Activated CD8-positive, alpha-beta T cell treated with anti-CD3 and anti-CD28 coated beads for 36 hours (primary cell): ENCODE measurements around the gene C1orf35. TPM values are rescaled to one million over a fixed set of nuclear protein-coding genes. Genes with fewer than 3 reads are reported as not detected.

Experiments
- ATAC-seq: fragments of 200-7000 bp; cut with Tn5 transposase; one replicate; pipeline ENCODE4 v1.10.0; 2021; ENCODE audit warnings: mild to moderate bottlenecking, moderate library complexity
- CTCF ChIA-PET: fragments of 350-600 bp; sonication (Branson Sonifier 250); formaldehyde crosslinking; loops from one replicate; lab custom pipeline; 2021; ENCODE audit warnings: antibody characterized with exemption; lab: Charles Lee
- POLR2A ChIA-PET: fragments of 350-600 bp; sonication (Branson Sonifier 250); formaldehyde crosslinking; loops from one replicate; lab custom pipeline; 2021; ENCODE audit warnings: antibody characterized with exemption; lab: Charles Lee
- DNase-seq: peaks from one replicate; pipeline ENCODE4 v3.0.0-alpha.2; 2020
- H3K27ac Mint-ChIP-seq: one replicate; pipeline ENCODE4 v1.8.0; 2021; ENCODE audit warnings: mild to moderate bottlenecking, mixed read lengths
- H3K27me3 Mint-ChIP-seq: one replicate; pipeline ENCODE4 v1.8.0; 2021; ENCODE audit warnings: mixed read lengths
- H3K36me3 Mint-ChIP-seq: one replicate; pipeline ENCODE4 v1.8.0; 2021; ENCODE audit warnings: low read depth, mixed read lengths
- H3K4me1 Mint-ChIP-seq: one replicate; pipeline ENCODE4 v1.8.0; 2021; ENCODE audit warnings: low read depth, mixed read lengths
- H3K4me3 Mint-ChIP-seq: one replicate; pipeline ENCODE4 v1.8.0; 2021; ENCODE audit warnings: mild to moderate bottlenecking, moderate library complexity, mixed read lengths
- H3K9me3 Mint-ChIP-seq: one replicate; pipeline ENCODE4 v1.8.0; 2021; ENCODE audit warnings: mixed read lengths
- CTCF ChIP-seq: fragments of 200-600 bp; IDR thresholded peaks from one replicate; pipeline ENCODE4 v1.8.0; 2022; ENCODE audit warnings: antibody characterized with exemption, mild to moderate bottlenecking
- intact Hi-C: fragments of 100-400 bp; cut with micrococcal nuclease; formaldehyde crosslinking; loops from one replicate; pipeline ENCODE4 v1.10.0; 2022
- total RNA-seq, 2 experiments: library from RNA; stranded (reverse); gene quantifications; one replicate each; pipeline ENCODE4 v1.2.3, GENCODE V29; 2021

Gene C1orf35
- total RNA-seq, 2 experiments from 2014 or later = 22.2 to 23.5 TPM

- Mint-ChIP-seq H3K27ac (no peak overlapping the region), H3K36me3 (peaks cover 4% of the 10 kb centered on the region), H3K27me3 (no peaks in the 10 kb centered on the region), H3K9me3 (peaks cover 5% of the 10 kb centered on the region), H3K4me3 (peak overlapping the region; percentile 63), H3K4me1 (peaks cover 3% of the 10 kb centered on the region)
- no peak for DNase-seq
- intact Hi-C loops = no loop called here
- ChIA-PET CTCF (interaction anchor here (1.3 to 5.8 kb wide), 3 partner anchors 8 to 121 kb away, joined by 3 to 51 read pairs (median 9); no protein-coding TSS in a partner anchor), POLR2A (no interaction called here)
- no peak for TF ChIP-seq CTCF
- no peak for ATAC-seq
Measured at GRCh38 chr1:228120351-228120750, 17.2 kb upstream of the C1orf35 start.

GRCh38 chr1:228118040-228118439, 14.9 kb upstream of the C1orf35 start:
- no peak for DNase-seq
- no peak for ATAC-seq
- Mint-ChIP-seq H3K4me3 (no peak overlapping the region), H3K27me3 (no peaks in the 10 kb centered on the region), H3K9me3 (peaks cover 5% of the 10 kb centered on the region), H3K4me1 (peaks cover 3% of the 10 kb centered on the region), H3K27ac (no peak overlapping the region), H3K36me3 (peaks cover 4% of the 10 kb centered on the region)
- no peak for TF ChIP-seq CTCF
- CTCF ChIA-PET = interaction anchor here (1.0 to 5.8 kb wide), 2 partner anchors 8 to 13 kb away, joined by 3 to 51 read pairs; no protein-coding TSS in a partner anchor
- intact Hi-C loops = no loop called here
- POLR2A ChIA-PET = interaction anchor here (1.4 to 2.4 kb wide), 2 partner anchors 8 to 28 kb away, joined by 5 to 8 read pairs; partner anchors contain the start of gene MRPL55

GRCh38 chr1:228117335-228117734, 14.2 kb upstream of the C1orf35 start:
- no peak for TF ChIP-seq CTCF
- no peak for DNase-seq
- Mint-ChIP-seq H3K36me3 (peaks cover 4% of the 10 kb centered on the region), H3K9me3 (peaks cover 5% of the 10 kb centered on the region), H3K4me3 (no peak overlapping the region), H3K27me3 (no peaks in the 10 kb centered on the region), H3K4me1 (peaks cover 4% of the 10 kb centered on the region), H3K27ac (no peak overlapping the region)
- CTCF ChIA-PET = no interaction called here
- POLR2A ChIA-PET = no interaction called here
- no peak for ATAC-seq
- intact Hi-C loops = no loop called here

GRCh38 chr1:228114827-228115226, 11.7 kb upstream of the C1orf35 start:
- ChIA-PET CTCF (no interaction called here), POLR2A (no interaction called here)
- Mint-ChIP-seq H3K27me3 (no peaks in the 10 kb centered on the region), H3K4me1 (peaks cover 11% of the 10 kb centered on the region), H3K27ac (no peak overlapping the region), H3K36me3 (peaks cover 4% of the 10 kb centered on the region), H3K9me3 (peaks cover 5% of the 10 kb centered on the region), H3K4me3 (no peak overlapping the region)
- TF ChIP-seq CTCF = no peak
- intact Hi-C loops = no loop called here
- ATAC-seq (no peak), DNase-seq (no peak)

- DNase-seq = no peak
- H3K36me3 Mint-ChIP-seq = no peaks in the 10 kb centered on the region
- H3K9me3 Mint-ChIP-seq = peaks cover 2% of the 10 kb centered on the region
- H3K4me3 Mint-ChIP-seq = no peak overlapping the region
- ChIA-PET POLR2A (no interaction called here), CTCF (interaction anchor here (1.4 to 1.9 kb wide), 2 partner anchors 9 to 18 kb away, joined by 9 read pairs; no protein-coding TSS in a partner anchor)
- no peak for TF ChIP-seq CTCF
- H3K27me3 Mint-ChIP-seq = no peaks in the 10 kb centered on the region
- no peak for ATAC-seq
- no peak overlapping the region for H3K27ac Mint-ChIP-seq
- intact Hi-C loops = no loop called here
- H3K4me1 Mint-ChIP-seq = peaks cover 23% of the 10 kb centered on the region
Measured at GRCh38 chr1:228112617-228113016, 9.5 kb upstream of the C1orf35 start.
